Caco-2 (cell line): ENCODE data around the gene PLOD2. TPM values are rescaled to one million over a fixed set of nuclear protein-coding genes. Genes with fewer than 3 reads are reported as not detected.

ENCODE experiments used
- BruUV-seq: library from RNA; stranded (reverse); fragments of 400-500 nt; replicated peaks from 2 replicates; lab custom pipeline; 2021; lab: Mats Ljungman, UMichigan
- CTCF ChIA-PET: fragments of 300-600 bp; sonication (Branson Sonifier 250); formaldehyde crosslinking; loops from one replicate; lab custom pipeline; 2022; ENCODE audit warnings: antibody characterized with exemption; lab: Charles Lee
- POLR2A ChIA-PET: fragments of 300-600 bp; sonication (Branson Sonifier 250); formaldehyde crosslinking; loops from one replicate; lab custom pipeline; 2022; ENCODE audit warnings: antibody characterized with exemption; lab: Charles Lee
- DNase-seq, 2 experiments: peaks; one replicate each; pipeline versions ENCODE4 v3.0.0 to v3.0.0-alpha.2; 2020 to 2022
- H3K27me3 ChIP-seq: replicated peaks from 2 replicates; pipeline ENCODE4 v1.6.0; 2011; ENCODE audit warnings: low read length; ENCODE audit not compliant: control insufficient read depth, insufficient read depth
- H3K36me3 ChIP-seq: 2 replicates; pipeline ENCODE4 v1.5.1; 2011; ENCODE audit warnings: low read length; ENCODE audit not compliant: control insufficient read depth, insufficient read depth
- H3K4me1 ChIP-seq: fragments of 250-450 bp; sonication (Bioruptor Pico); 2 replicates; pipeline ENCODE4 v1.5.1; 2020; ENCODE audit warnings: mild to moderate bottlenecking
- H3K4me3 ChIP-seq: 2 replicates; pipeline ENCODE4 v1.5.1; 2011; ENCODE audit warnings: low read depth, mild to moderate bottlenecking, control low read depth, low read length
- H3K9me3 ChIP-seq: fragments of 250-450 bp; sonication (Bioruptor Pico); 2 replicates; pipeline ENCODE4 v1.5.1; 2020; ENCODE audit warnings: mild to moderate bottlenecking, moderate library complexity
- H3K27ac Mint-ChIP-seq: one replicate; pipeline ENCODE4 v1.8.0; 2022; ENCODE audit warnings: mixed read lengths; ENCODE audit not compliant: unreplicated experiment
- H3K27me3 Mint-ChIP-seq: one replicate; pipeline ENCODE4 v1.8.0; 2022; ENCODE audit warnings: mixed read lengths; ENCODE audit not compliant: insufficient read depth, unreplicated experiment
- H3K36me3 Mint-ChIP-seq: one replicate; pipeline ENCODE4 v1.8.0; 2022; ENCODE audit warnings: mild to moderate bottlenecking, mixed read lengths; ENCODE audit not compliant: insufficient read depth, unreplicated experiment
- H3K4me1 Mint-ChIP-seq: one replicate; pipeline ENCODE4 v1.8.0; 2022; ENCODE audit warnings: low read depth, mixed read lengths; ENCODE audit not compliant: unreplicated experiment
- H3K4me3 Mint-ChIP-seq: one replicate; pipeline ENCODE4 v1.8.0; 2022; ENCODE audit warnings: mild to moderate bottlenecking, moderate library complexity, mixed read lengths; ENCODE audit not compliant: unreplicated experiment
- H3K9me3 Mint-ChIP-seq: one replicate; pipeline ENCODE4 v1.8.0; 2022; ENCODE audit warnings: mixed read lengths; ENCODE audit not compliant: unreplicated experiment
- CTCF ChIP-seq, 2 experiments: fragments of 200-600 bp in 1 of 2; IDR thresholded peaks; 1 replicate in 1 of 2; 2 replicates in 1 of 2; pipeline versions ENCODE4 v1.5.1 to v1.8.0; 2011 to 2022; ENCODE audit warnings: antibody characterized with exemption in 1 of 2, control low read depth in 1 of 2, inconsistent platforms in 1 of 2, low read depth in 1 of 2, low read length in 1 of 2, mild to moderate bottlenecking in 1 of 2, moderate library complexity in 1 of 2; ENCODE audit not compliant: insufficient read depth in 1 of 2, severe bottlenecking in 1 of 2, unreplicated experiment in 1 of 2
- intact Hi-C: fragments of 100-400 bp; cut with micrococcal nuclease; formaldehyde crosslinking; loops from one replicate; pipeline ENCODE4 v1.10.0; 2022; ENCODE audit not compliant: unreplicated experiment
- total RNA-seq: library from RNA; stranded (reverse); gene quantifications from 2 replicates; pipeline ENCODE4 v1.2.3, GENCODE V29; 2022

PLOD2 gene
- total RNA-seq, 1 experiment from 2014 or later = 53.1 TPM

GRCh38 chr3:146090521-146090920, 70.5 kb downstream of the PLOD2 start:
- H3K36me3 Mint-ChIP-seq = no peaks in the 10 kb centered on the region
- POLR2A ChIA-PET = no interaction called here
- H3K36me3 ChIP-seq = no peaks in the 10 kb centered on the region
- TF ChIP-seq CTCF (IDR thresholded peaks at IDR 0.05; ENCODE audit: insufficient read depth in 1 of 2, low read depth in 1 of 2, low read length in 1 of 2, severe bottlenecking in 1 of 2, unreplicated experiment in 1 of 2) = no peak
- H3K4me1 ChIP-seq = no peaks in the 10 kb centered on the region
- no peak overlapping the region for H3K4me3 ChIP-seq
- no peaks in the 10 kb centered on the region for H3K4me1 Mint-ChIP-seq
- CTCF ChIA-PET = no interaction called here
- H3K4me3 Mint-ChIP-seq = no peak overlapping the region
- H3K27me3 ChIP-seq = no peaks in the 10 kb centered on the region
- no peak for DNase-seq
- no TSS peak for BruUV-seq
- intact Hi-C loops = no loop called here
- no peak overlapping the region for H3K27ac Mint-ChIP-seq
- no peaks in the 10 kb centered on the region for H3K27me3 Mint-ChIP-seq
- no peaks in the 10 kb centered on the region for H3K9me3 Mint-ChIP-seq
- no peaks in the 10 kb centered on the region for H3K9me3 ChIP-seq

- no peaks in the 10 kb centered on the region for H3K36me3 Mint-ChIP-seq
- H3K4me1 ChIP-seq = no peaks in the 10 kb centered on the region
- no peaks in the 10 kb centered on the region for H3K27me3 ChIP-seq
- H3K27ac Mint-ChIP-seq = no peak overlapping the region
- H3K9me3 Mint-ChIP-seq = no peaks in the 10 kb centered on the region
- H3K4me3 Mint-ChIP-seq = no peak overlapping the region
- no peaks in the 10 kb centered on the region for H3K4me1 Mint-ChIP-seq
- no peaks in the 10 kb centered on the region for H3K9me3 ChIP-seq
- ChIA-PET CTCF (no interaction called here), POLR2A (no interaction called here)
- no peak for TF ChIP-seq CTCF (IDR thresholded peaks at IDR 0.05; ENCODE audit: insufficient read depth in 1 of 2, low read depth in 1 of 2, low read length in 1 of 2, severe bottlenecking in 1 of 2, unreplicated experiment in 1 of 2)
- no peaks in the 10 kb centered on the region for H3K36me3 ChIP-seq
- no peak overlapping the region for H3K4me3 ChIP-seq
- no peak for DNase-seq
- H3K27me3 Mint-ChIP-seq = no peaks in the 10 kb centered on the region
- BruUV-seq = no TSS peak
- intact Hi-C loops = no loop called here
These were observed 72.1 kb downstream of the PLOD2 start for GRCh38 chr3:146088840-146089239.

- Histone ChIP-seq H3K4me1 (no peaks in the 10 kb centered on the region), H3K27me3 (no peaks in the 10 kb centered on the region), H3K9me3 (no peaks in the 10 kb centered on the region), H3K4me3 (no peak overlapping the region), H3K36me3 (no peaks in the 10 kb centered on the region)
- Mint-ChIP-seq H3K27ac (no peak overlapping the region), H3K4me3 (no peak overlapping the region), H3K4me1 (no peaks in the 10 kb centered on the region), H3K27me3 (no peaks in the 10 kb centered on the region), H3K9me3 (no peaks in the 10 kb centered on the region), H3K36me3 (no peaks in the 10 kb centered on the region)
- ChIA-PET POLR2A (no interaction called here), CTCF (no interaction called here)
- no peak for DNase-seq
- no peak for TF ChIP-seq CTCF (IDR thresholded peaks at IDR 0.05; ENCODE audit: insufficient read depth in 1 of 2, low read depth in 1 of 2, low read length in 1 of 2, severe bottlenecking in 1 of 2, unreplicated experiment in 1 of 2)
- no TSS peak for BruUV-seq
- intact Hi-C loops = no loop called here
These were observed 73.9 kb downstream of the PLOD2 start for GRCh38 chr3:146087116-146087515.
